ENCODE measurements around the gene HOXA4.

GRCh38 chr7:27152816-27153442 is 22.4 kb upstream of the HOXA4 start:
- TF ChIP-seq, protein P1, sequence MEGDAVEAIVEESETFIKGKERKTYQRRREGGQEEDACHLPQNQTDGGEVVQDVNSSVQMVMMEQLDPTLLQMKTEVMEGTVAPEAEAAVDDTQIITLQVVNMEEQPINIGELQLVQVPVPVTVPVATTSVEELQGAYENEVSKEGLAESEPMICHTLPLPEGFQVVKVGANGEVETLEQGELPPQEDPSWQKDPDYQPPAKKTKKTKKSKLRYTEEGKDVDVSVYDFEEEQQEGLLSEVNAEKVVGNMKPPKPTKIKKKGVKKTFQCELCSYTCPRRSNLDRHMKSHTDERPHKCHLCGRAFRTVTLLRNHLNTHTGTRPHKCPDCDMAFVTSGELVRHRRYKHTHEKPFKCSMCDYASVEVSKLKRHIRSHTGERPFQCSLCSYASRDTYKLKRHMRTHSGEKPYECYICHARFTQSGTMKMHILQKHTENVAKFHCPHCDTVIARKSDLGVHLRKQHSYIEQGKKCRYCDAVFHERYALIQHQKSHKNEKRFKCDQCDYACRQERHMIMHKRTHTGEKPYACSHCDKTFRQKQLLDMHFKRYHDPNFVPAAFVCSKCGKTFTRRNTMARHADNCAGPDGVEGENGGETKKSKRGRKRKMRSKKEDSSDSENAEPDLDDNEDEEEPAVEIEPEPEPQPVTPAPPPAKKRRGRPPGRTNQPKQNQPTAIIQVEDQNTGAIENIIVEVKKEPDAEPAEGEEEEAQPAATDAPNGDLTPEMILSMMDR (conservative IDR thresholded peaks at IDR 0.05 in 1 of 2, IDR thresholded peaks at IDR 0.05 in 1 of 2; ENCODE audit: low read depth in 1 of 2, low read length in 2 of 2) = no peak
- no peak for TF ChIP-seq EZH2 (IDR thresholded peaks at IDR 0.05; ENCODE audit: low read length, missing control alignments)

All from fibroblast of lung (primary cell).